T-helper 2 cell treated with Interferon-gamma antibody and Interleukin-4, amounts not matched to agents 100 ng/mL and 5 ng/mL, for 36 hours (primary cell): ENCODE results near the gene ZFAND2A. TPM values are rescaled to one million over a fixed set of nuclear protein-coding genes. Genes with fewer than 3 reads are reported as not detected.

Experiments used
- intact Hi-C: fragments of 100-400 bp; cut with micrococcal nuclease; formaldehyde crosslinking; loops from one replicate; pipeline ENCODE4 v1.15.1; 2023
- total RNA-seq: library from RNA; stranded (reverse); gene quantifications from 2 replicates; pipeline ENCODE4 v1.2.3, GENCODE V29; 2022

ZFAND2A gene
- total RNA-seq, 1 donor from 2014 or later: 21.8 TPM

DNA sequence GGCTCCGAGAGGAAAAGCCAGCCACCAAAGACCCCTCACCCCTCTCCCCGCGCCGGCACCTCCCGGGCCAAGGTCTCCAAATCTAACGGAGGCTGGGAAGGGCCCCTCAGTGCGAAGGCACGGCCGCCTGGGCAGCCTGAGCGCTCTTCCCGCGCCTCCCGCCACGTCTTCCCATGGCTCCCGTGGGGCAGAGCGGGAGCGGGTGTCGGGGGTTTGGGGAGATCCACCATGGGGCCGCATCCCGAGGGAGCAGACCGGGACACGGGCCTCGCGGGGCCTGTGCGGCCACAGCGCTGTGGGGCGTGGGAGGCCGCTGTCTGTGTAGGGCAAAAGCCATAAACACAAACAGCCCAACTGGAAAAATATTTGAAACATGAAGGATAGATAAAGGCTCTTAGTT lies 49.6 kb downstream of the ZFAND2A start:
- intact Hi-C loops: no loop called here

DNA sequence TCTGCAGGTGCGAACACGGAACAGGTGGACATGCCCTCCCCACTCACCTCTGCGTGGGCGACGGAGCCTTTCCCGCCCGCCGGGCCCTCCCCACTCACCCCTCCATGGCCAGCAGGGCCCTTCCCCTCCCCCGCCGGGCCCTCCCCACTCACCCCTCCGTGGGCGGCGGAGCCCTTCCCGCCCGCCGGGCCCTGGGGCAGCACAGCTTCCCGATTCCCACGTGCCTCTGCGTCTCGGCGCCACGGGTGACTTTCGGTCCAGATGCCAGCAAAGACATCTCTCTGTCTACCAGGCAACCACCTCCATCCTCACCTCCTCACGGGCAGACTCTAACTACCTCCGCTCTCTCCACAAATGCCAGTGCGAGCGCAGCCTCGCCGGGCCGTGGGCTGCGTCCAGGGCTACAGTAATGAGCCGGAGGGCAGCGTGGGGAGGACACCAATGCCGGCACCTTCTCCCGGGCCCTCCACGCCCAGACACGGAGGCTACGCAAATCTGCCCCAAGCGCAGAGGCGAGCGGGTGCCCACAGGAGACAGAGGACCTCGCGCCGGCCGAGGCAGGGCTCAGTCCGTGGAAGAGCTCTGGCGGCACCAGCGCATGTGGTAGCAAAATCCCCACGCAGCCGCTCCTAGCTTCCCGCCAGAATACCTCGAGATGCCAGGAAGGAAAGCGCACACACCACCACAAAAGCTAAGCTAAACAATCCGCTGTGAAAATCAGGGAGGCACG lies 50.2 kb downstream of the ZFAND2A start:
- intact Hi-C loops: no loop called here

- intact Hi-C loops: no loop called here
These were observed 51.6 kb downstream of the ZFAND2A start for GRCh38 chr7:1108264-1108920.

GRCh38 chr7:1106793-1107421 lies 53.1 kb downstream of the ZFAND2A start:
- intact Hi-C loops: no loop called here

DNA sequence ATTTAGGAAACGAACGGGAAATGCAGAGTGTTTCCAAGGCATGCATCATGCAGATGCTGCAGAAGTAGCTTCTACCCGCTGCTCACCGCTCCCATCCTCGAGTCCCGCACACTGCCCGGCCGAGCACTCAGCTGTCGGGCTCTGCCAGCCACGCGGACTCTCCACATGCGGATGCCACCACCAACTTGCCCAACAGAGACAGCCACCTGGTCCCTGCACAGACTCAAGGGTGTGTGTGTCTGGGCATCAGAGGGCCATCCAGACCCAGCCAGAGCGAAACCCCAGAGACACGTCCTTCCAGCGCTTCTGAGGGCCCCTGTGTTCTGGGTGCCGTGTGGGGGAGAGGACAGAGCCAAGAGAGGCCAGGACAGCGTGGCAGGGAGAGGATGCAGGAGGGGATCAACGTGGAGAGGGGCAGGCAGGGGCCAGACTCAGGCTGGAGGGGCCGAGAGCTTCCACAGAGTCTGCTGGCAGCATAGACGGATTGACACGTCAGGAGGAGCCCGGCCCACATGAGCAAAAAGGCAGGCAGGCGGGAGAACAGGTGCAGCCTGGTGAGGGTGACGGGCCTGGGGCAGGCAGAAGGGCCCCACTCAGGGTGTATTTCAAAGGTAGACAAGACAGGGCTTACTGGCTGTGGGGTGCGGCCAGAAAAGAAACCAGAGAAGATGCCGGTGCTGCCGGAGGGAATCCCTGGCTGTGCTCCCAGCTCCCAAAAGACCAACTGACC lies 53.8 kb downstream of the ZFAND2A start:
- intact Hi-C loops: no loop called here

DNA sequence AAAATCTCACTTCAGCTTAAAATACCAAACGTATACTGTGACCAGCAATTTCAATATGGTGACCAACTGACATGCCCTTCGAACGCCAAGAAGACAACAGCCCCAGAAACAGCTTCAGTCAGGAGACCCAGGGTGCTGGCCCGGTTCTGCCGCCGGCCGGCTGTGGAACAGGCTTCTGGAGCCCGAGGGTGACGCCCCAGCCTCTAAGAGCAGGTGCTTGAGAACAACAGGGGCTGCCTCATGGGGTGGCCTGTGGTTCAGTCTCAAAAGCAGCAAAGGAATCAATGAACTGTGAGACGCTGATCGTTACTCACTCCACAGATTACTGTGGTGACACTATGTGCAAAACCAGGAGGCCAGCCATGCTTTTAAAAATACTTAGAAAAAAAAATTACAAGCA lies 54.8 kb downstream of the ZFAND2A start:
- intact Hi-C loops: no loop called here

DNA sequence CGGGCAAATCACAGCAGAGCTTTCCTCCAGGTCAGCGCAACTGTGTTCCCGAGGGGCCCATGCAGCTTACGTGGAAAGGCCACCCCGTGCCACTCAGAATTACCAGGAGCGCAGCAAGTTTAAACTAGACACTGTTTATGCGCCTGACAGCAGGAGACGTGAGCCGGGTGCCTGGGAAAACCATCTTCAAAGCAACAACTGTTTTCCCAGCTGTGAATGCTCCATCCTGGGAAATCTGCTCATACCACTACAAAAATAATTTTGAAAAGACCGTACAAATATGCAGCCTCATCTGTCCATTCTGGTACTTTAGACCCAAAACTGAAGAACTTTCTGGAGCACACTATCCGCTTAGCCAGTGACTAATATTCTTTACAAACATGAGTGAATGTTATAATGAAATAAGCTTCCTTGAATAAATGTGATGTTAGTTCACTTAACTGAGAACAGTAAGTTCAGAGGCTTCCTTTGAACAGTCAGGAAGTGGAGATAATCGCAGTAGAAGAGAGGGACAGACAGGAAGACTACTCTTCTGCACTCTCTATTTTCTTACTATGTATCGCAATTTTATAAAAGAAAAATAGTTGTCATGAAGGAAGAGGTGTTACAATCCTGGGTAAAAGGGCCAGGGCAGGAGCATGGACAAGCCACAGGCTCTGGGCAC lies 55.3 kb downstream of the ZFAND2A start:
- intact Hi-C loops: no loop called here

DNA sequence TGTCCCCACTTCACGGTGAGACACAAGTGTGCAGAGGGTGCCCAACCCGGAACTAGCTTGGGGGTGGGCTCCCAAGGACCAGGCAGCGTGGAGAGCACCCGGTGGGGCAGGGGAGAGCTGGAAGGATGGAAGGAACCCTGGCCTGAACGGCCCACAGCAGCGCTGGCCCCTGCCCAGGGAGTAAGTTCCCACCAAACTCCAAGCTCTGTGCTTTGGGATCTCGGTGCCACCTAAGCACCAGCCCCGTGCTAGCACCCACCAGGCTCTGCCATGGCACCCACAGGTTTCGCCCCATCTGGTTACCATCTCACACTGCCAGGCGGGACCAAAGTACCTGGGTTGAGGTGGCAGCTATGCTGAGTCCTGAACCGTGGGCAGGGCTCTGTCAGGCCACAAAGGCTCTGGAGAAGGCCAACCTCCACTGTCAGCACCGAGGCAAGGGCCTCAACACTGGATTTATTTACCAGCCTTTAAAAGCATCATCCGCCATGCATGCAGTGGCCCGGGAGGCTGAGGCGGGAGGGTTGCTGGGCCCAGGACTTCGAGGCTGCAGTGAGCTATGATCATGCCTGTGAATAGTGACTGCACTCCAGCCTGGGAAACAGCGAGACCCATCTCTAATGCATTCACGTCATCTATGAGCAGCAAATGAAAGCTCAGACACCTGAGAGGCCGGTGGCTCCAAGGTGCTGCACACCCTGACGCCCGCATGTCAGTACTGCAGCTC lies 56.0 kb downstream of the ZFAND2A start:
- intact Hi-C loops: no loop called here

DNA sequence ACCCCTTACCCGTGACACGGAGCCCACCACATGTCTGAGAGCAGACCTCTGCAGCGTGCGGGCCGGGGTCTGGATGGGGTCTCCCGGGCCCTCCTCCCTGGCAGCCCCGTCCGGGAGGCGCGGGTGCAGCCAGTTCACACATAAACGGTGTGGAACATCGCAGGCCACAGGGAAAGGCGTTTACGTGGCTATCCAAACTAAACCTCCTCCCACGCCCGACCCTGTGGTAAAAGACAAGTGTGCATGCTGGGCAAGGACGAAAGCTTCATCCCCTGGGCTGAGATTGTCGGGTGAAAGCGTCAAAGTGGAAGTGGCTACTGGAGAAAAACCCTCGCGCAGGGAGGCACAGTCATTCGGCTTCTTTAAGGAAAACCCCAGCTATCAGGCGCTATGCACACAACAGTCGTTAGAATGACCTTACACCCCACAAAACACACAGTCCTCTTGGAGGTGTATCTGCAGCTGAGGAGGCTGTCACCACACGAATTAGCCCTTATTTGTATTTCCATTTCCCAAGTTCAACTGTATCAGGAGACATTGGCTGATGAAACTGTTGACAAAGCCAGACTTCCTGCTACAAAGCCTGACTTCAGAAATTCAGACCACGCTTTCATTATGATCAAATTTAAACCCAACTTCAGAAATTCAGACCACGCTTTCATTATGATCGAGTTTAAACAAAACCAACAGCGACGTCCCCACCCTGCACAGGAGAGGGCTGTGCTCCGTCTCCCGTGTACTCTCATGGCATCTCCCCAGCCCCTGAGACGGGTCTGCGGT lies 56.8 kb downstream of the ZFAND2A start:
- intact Hi-C loops: no loop called here

Other genes with a start within 250 kb of the ZFAND2A start
- 23.7 and 25.0 TPM in 2 replicates for gene ADAP1, start 205.5 kb downstream of the ZFAND2A start, total RNA-seq
- 17.1 and 18.8 TPM in 2 replicates for gene COX19, start 184.6 kb downstream of the ZFAND2A start, total RNA-seq
- not detected in 2 replicates for gene CYP2W1, start 177.0 kb downstream of the ZFAND2A start, total RNA-seq
- 13.8 and 17.0 TPM in 2 replicates for gene GPR146, start 115.7 kb downstream of the ZFAND2A start, total RNA-seq
- gene GPER1, start 72.1 kb downstream of the ZFAND2A start, total RNA-seq: 0.14 and 0.25 TPM in 2 replicates
- gene UNCX, start 72.7 kb upstream of the ZFAND2A start, total RNA-seq: not detected in 2 replicates